ENCODE results near the gene GSTT4.
"Not testable (repeated sequence)": the region's sequence is repeated elsewhere in the genome, so short reads cannot be mapped to it uniquely, and the experiment has no call there.

GRCh38 chr22:23989583-23990244, 15.5 kb downstream of the GSTT4 start:
- TF ChIP-seq YY1 (IDR thresholded peaks at IDR 0.05; ENCODE audit: low read depth); NFIC (IDR thresholded peaks at IDR 0.05; ENCODE audit: borderline replicate concordance); USF2 (IDR thresholded peaks at IDR 0.05; ENCODE audit: borderline replicate concordance, low read depth, low read length); RCOR1 (IDR thresholded peaks at IDR 0.05; ENCODE audit: low read length): not testable (repeated sequence)
- TF ChIP-seq, protein P1, sequence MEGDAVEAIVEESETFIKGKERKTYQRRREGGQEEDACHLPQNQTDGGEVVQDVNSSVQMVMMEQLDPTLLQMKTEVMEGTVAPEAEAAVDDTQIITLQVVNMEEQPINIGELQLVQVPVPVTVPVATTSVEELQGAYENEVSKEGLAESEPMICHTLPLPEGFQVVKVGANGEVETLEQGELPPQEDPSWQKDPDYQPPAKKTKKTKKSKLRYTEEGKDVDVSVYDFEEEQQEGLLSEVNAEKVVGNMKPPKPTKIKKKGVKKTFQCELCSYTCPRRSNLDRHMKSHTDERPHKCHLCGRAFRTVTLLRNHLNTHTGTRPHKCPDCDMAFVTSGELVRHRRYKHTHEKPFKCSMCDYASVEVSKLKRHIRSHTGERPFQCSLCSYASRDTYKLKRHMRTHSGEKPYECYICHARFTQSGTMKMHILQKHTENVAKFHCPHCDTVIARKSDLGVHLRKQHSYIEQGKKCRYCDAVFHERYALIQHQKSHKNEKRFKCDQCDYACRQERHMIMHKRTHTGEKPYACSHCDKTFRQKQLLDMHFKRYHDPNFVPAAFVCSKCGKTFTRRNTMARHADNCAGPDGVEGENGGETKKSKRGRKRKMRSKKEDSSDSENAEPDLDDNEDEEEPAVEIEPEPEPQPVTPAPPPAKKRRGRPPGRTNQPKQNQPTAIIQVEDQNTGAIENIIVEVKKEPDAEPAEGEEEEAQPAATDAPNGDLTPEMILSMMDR (IDR thresholded peaks at IDR 0.05) = not testable (repeated sequence)
